NCI-H2081 treated with DMSO at 0.1 percent for 48 hours (cell line): Measurements from ENCODE around the gene ZNF775.

Experiments used
- DNase-seq: peaks from one replicate; lab custom pipeline; 2025; lab: John Stamatoyannopoulos, UW

The ZNF775 gene

GRCh38 chr7:150401424-150401790, 22.3 kb downstream of the ZNF775 start:
- DNase-seq, result no peak

GRCh38 chr7:150401861-150402631, 22.9 kb downstream of the ZNF775 start:
- no peak for DNase-seq

- no peak for DNase-seq
These were observed 23.7 kb downstream of the ZNF775 start for GRCh38 chr7:150402671-150403321.

- no peak for DNase-seq
These were observed 24.4 kb downstream of the ZNF775 start for GRCh38 chr7:150403376-150404171.

GRCh38 chr7:150404172-150404804, 25.2 kb downstream of the ZNF775 start:
- no peak for DNase-seq

- no peak for DNase-seq
These were observed 25.9 kb downstream of the ZNF775 start for GRCh38 chr7:150404805-150405583.

- DNase-seq, result no peak
These were observed 26.6 kb downstream of the ZNF775 start for GRCh38 chr7:150405584-150406311.

- DNase-seq, result no peak
These were observed 27.1 kb downstream of the ZNF775 start for GRCh38 chr7:150406312-150406566.

GRCh38 chr7:150406567-150407421, 27.7 kb downstream of the ZNF775 start:
- no peak for DNase-seq

- no peak for DNase-seq
These were observed 28.7 kb downstream of the ZNF775 start for GRCh38 chr7:150407588-150408392.

- no peak for DNase-seq
These were observed 29.5 kb downstream of the ZNF775 start for GRCh38 chr7:150408393-150409299.

GRCh38 chr7:150409300-150410030, 30.3 kb downstream of the ZNF775 start:
- DNase-seq, result no peak

GRCh38 chr7:150410131-150410530, 31.0 kb downstream of the ZNF775 start:
- DNase-seq, result no peak

- no peak for DNase-seq
These were observed 31.7 kb downstream of the ZNF775 start for GRCh38 chr7:150410680-150411346.

- no peak for DNase-seq
These were observed 32.5 kb downstream of the ZNF775 start for GRCh38 chr7:150411606-150412005.

- DNase-seq, result no peak
These were observed 32.9 kb downstream of the ZNF775 start for GRCh38 chr7:150412016-150412415.
